Glomerular visceral epithelial cell (primary cell): ENCODE data around the gene TMED10.
"Not testable (repeated sequence)": the region's sequence is repeated elsewhere in the genome, so short reads cannot be mapped to it uniquely, and the experiment has no call there.

Source experiments
- DNase-seq: peaks from one replicate; pipeline ENCODE4 v3.0.0-alpha.2; 2016; ENCODE audit errors: extremely low spot score

TMED10 gene

GRCh38 chr14:75191100-75191499 is 14.7 kb upstream of the TMED10 start:
- DNase-seq = no peak

DNA sequence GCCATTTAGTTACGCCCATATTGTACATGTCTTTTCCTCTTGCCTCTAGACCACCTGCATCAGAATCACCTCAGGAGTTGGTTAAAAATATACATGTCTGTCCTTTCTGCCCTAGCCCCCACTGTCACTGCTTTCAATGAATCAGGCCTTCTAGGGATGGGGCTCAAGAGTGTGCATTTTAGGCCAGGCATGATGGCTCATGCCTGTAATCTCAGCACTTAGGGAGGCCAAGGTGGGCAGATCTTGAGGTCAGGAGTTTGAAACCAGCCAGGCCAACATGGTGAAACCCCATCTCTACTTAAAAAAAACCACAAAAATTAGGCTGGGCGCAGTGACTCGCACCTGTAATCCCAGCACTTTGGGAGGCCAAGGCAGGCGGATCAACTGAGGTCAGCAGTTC is 13.6 kb upstream of the TMED10 start:
- DNase-seq = no peak

GRCh38 chr14:75188520-75189268 is 12.3 kb upstream of the TMED10 start:
- no peak for DNase-seq

- no peak for DNase-seq
Measured at GRCh38 chr14:75188086-75188485, 11.7 kb upstream of the TMED10 start.

- no peak for DNase-seq
Measured at GRCh38 chr14:75186953-75187352, 10.5 kb upstream of the TMED10 start.

- no peak for DNase-seq
Measured at GRCh38 chr14:75185251-75186040, 9.0 kb upstream of the TMED10 start.

- DNase-seq = no peak
Measured at GRCh38 chr14:75184492-75184891, 8.1 kb upstream of the TMED10 start.

DNA sequence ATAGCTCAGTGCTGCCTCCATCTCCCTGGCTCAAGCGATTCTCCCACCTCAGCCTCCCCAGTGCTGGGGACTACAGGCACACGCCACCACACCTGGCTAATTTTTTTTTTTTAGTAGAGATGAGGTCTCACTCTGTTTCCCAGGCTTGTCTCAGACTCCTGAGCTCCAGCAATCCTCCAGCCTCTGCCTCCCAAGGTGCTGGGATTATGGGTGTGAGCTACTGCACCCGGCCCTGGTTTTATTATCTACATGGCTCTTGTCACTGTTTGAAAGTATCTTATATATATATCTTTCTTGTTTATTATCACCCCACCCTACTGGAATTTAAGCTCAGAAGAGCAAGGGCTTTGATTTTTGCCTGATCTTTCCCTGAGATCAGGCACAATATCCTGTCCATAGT is 7.6 kb upstream of the TMED10 start:
- no peak for DNase-seq

- no peak for DNase-seq
Measured at GRCh38 chr14:75183225-75183624, 6.8 kb upstream of the TMED10 start.

DNA sequence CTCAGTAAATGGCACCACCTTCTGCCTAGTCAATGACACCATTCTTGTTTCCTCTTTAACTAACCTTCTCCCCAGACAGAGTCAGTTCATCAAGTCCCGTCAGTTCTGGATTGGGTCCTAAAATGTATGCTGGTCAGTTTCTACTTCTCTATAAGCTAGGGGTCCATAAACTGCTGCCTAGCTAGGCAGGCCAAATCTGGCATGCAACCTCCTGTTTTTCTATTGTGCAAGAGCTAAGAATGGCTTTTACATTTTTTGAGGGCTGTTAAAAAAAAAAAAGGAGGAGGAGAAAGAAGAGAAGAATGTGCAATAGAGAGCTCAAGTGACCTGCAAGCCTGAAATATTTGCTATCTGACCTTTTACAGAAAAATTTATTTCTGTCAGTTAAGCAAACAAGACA is 6.4 kb upstream of the TMED10 start:
- no peak for DNase-seq

- not testable (repeated sequence) for DNase-seq
Measured at GRCh38 chr14:75182163-75182562, 5.8 kb upstream of the TMED10 start.

- no peak for DNase-seq
Measured at GRCh38 chr14:75181293-75182062, 5.1 kb upstream of the TMED10 start.

DNA sequence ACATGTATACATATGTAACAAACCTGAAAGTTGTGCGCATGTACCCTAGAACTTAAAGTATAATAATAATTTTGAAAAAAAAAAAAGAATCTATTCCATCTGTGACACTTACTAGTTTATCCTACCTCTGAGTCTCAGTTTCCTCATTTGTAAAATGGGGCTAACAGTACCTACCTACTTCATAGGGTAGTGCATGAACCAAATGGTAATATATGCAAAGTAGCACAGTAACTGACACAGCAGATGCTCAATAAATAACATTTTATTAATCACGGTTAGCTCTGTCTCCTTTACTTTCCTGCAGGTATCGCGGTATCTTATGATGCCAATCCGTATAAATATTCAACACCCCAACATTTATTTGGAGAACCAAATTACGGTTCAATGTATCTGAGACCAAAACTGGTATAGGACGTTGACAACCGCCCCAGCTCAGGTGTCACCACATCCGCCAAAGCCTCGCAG is 703 bp downstream of the TMED10 start:
- no peak for DNase-seq

DNA sequence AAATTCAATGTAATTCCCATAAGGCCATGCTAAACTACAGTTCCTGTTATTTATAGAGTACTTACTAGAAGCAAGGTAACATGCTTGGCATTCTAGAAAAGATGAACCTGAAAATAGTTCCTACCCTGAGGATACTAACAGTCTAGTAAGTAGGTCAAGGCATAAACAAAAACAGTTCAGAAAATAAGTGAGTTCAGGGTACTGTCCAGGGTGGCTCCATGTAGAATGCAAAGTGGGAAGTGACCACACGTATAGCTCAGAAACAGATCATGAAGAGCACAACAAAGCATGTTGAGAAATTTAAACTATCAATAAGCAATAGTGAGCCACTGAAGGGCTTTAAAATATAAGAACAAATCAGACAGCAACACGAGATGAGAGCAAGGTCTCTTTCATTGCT is 2.3 kb downstream of the TMED10 start:
- DNase-seq = no peak

- no peak for DNase-seq
Measured at GRCh38 chr14:75170772-75171171, 5.6 kb downstream of the TMED10 start.

DNA sequence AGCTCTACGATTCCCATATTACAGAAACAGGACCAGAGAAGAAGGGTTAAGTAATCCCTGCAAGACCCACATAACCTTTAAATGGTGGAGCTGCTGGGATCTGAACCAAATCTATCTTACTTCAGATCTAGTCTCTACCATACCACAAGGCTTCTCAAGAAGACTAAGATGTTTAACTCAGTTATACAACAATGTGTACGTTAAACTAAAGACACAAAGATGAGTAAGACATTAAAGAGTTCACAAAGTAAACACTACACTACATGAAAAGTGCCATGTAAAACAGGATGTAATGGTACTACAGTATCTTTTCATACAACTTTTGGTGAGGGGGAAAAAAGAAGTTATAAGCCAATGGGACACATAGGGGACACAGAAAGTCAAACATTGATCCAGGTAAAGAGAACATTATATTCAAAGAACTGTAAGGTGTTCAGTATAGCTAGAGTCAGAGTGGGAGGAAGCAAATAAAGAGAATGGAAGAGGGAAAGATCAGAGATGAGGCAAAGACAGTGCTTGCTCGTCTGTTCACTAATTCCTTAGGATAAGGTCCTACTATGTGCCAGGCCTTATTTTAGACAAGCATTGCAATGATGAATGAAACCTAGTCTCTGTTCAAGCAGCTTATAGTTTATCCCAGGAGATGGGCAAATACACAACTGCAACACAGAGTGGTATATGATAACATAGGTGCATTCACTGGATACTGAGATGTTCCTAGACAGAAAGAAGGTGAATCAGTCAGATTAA is 7.7 kb downstream of the TMED10 start:
- no peak for DNase-seq

DNA sequence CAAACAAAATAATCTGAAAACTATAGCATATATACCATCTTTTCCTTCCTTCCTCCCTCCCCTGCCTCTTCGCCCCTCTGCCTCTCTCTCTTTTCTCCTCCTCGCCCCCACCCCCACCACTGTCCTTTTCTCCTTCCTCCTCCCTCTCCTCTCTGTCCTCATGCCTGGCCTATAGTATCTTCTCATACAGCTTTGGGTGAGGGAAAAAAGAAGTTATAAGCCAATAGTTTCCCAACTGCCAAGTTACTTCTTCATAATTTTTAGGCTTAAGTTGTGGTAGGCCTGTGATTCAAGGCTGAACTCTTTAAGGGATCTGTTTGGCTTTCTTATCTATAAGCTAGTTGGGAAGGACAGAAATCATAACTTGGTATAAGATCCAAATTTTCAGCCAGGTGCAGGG is 9.1 kb downstream of the TMED10 start:
- DNase-seq = no peak

GRCh38 chr14:75165586-75166391 is 10.6 kb downstream of the TMED10 start:
- no peak for DNase-seq

DNA sequence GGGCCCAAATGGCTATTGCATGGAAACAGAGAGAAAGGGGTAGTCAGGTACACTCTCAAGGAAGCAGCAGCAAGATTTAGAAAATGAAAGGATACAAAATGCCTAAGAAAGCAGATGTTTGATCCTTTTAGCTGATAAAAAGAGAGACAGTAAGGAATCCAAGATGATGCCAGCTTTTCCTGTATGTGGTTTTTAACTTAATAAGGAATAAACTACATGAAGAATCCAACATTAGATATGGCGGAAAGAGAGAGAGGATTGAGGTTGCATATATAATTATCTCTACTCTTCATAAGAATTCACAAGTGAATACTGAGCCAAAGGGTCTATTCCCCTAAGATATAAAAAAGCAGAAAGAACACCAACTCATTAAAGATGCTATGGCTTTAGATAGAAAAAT is 11.6 kb downstream of the TMED10 start:
- DNase-seq = no peak

DNA sequence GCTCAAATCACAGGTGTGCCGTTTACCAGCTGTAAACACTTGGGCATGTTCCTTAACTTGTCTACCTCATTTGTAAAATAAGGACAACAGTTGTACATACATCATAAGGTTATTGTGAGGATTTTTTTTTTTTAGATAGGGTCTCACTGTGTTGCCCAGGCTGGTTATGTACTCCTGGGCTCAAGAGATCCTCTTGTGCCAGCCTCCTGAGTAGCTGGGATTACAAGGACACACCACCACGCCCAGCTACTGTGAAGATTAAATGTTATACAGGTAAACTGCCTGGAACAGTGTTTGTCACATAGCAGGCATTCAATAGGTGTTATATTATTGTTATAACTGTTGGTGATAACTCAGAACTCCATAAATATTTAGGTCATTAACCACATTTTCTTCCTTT is 12.7 kb downstream of the TMED10 start:
- DNase-seq = no peak

DNA sequence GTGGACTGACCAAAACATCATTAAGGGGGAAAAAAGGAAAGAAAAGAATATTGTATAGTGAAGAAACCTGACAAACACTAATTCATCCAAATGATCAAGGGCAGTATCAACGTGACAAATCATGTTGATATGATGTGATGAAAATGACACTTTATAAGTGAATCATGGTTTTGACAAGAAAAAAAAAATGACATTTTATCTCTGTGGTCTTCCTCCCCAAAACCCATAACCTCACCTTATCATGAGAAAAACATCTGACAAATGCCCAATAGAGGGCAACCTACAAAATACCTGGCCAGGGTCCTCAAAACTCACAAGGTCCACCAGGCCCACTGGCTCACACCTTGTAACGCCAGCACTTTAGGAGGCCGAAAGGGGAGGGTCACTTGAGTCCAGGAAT is 13.8 kb downstream of the TMED10 start:
- no peak for DNase-seq
